Effector memory CD4-positive, alpha-beta T cell (primary cell): Measurements from ENCODE around the gene TPST1.
"Not testable (repeated sequence)": the region's sequence is repeated elsewhere in the genome, so short reads cannot be mapped to it uniquely, and the experiment has no call there.

ENCODE experiments used
- DNase-seq, 3 donors: peaks; one replicate each; pipeline ENCODE4 v3.0.0-alpha.2; 2020
- H3K27ac ChIP-seq: 2 replicates; pipeline ENCODE4 v1.7.0; 2013; ENCODE audit warnings: mild to moderate bottlenecking, low read length, moderate library complexity; ENCODE audit not compliant: insufficient read depth, poor library complexity, severe bottlenecking
- H3K27me3 ChIP-seq: replicated peaks from 2 replicates; pipeline ENCODE4 v1.7.0; 2013; ENCODE audit warnings: mild to moderate bottlenecking, low read length; ENCODE audit not compliant: insufficient read depth, control insufficient read depth, poor library complexity, severe bottlenecking
- H3K36me3 ChIP-seq: 2 replicates; pipeline ENCODE4 v1.7.0; 2013; ENCODE audit warnings: mild to moderate bottlenecking, low read length, moderate library complexity; ENCODE audit not compliant: control insufficient read depth, insufficient read depth
- H3K4me1 ChIP-seq: 2 replicates; pipeline ENCODE4 v1.7.0; 2013; ENCODE audit warnings: low read length, mild to moderate bottlenecking; ENCODE audit not compliant: control insufficient read depth, insufficient read depth, poor library complexity, severe bottlenecking
- H3K4me3 ChIP-seq: 2 replicates; pipeline ENCODE4 v1.7.0; 2013; ENCODE audit warnings: low read length, low read depth, mild to moderate bottlenecking; ENCODE audit not compliant: insufficient read depth, poor library complexity, severe bottlenecking
- H3K9me3 ChIP-seq: 2 replicates; pipeline ENCODE4 v1.7.0; 2013; ENCODE audit warnings: mild to moderate bottlenecking, low read length, moderate library complexity; ENCODE audit not compliant: control insufficient read depth
- total RNA-seq, 3 donors: gene quantifications; one replicate each; lab custom pipeline; 2026; lab: John Stamatoyannopoulos, UW

The TPST1 gene
- total RNA-seq, result 0.17 to 1.9 (median 1.0) reads per million in 3 donors

GRCh38 chr7:66204822-66205740 lies at the start of gene TPST1:
Gene TPST1 (plus strand): TSS chr7:66205334. CDS start chr7:66240426, 35,092 bp downstream.
- Histone ChIP-seq H3K27ac (peak within 1 kb of the TSS; percentile 32), H3K36me3 (no peaks in the 10 kb centered on the region), H3K4me3 (peak within 1 kb of the TSS; percentile 82), H3K4me1 (peaks cover 7% of the 10 kb centered on the region), H3K9me3 (no peaks in the 10 kb centered on the region), H3K27me3 (peaks cover 4% of the 10 kb centered on the region)
- peak; percentile 46 to 54 (median 46) for DNase-seq

GRCh38 chr7:66156035-66156434 lies 49.1 kb upstream of the TPST1 start:
- not testable (repeated sequence) for H3K4me3 ChIP-seq, DNase-seq, H3K27me3 ChIP-seq, H3K4me1 ChIP-seq, H3K9me3 ChIP-seq, H3K27ac ChIP-seq
- H3K36me3 ChIP-seq, result peaks cover 35% of the 10 kb centered on the region

- DNase-seq, result no peak
- Histone ChIP-seq H3K36me3 (peaks cover 32% of the 10 kb centered on the region), H3K27me3 (no peaks in the 10 kb centered on the region), H3K4me1 (no peaks in the 10 kb centered on the region), H3K27ac (no peak overlapping the region), H3K9me3 (no peaks in the 10 kb centered on the region), H3K4me3 (no peak overlapping the region)
Measured at GRCh38 chr7:66157060-66157459, 48.1 kb upstream of the TPST1 start.

- Histone ChIP-seq H3K4me1 (no peaks in the 10 kb centered on the region), H3K27me3 (no peaks in the 10 kb centered on the region), H3K27ac (no peak overlapping the region), H3K36me3 (peaks cover 6% of the 10 kb centered on the region), H3K4me3 (no peak overlapping the region), H3K9me3 (no peaks in the 10 kb centered on the region)
- DNase-seq, result no peak
Measured at GRCh38 chr7:66162622-66163021, 42.5 kb upstream of the TPST1 start.

GRCh38 chr7:66163186-66163610 lies 41.9 kb upstream of the TPST1 start:
- H3K27me3 ChIP-seq, result no peaks in the 10 kb centered on the region
- no peak overlapping the region for H3K27ac ChIP-seq
- H3K9me3 ChIP-seq, result no peaks in the 10 kb centered on the region
- H3K36me3 ChIP-seq, result peaks cover 5% of the 10 kb centered on the region
- no peaks in the 10 kb centered on the region for H3K4me1 ChIP-seq
- no peak for DNase-seq
- H3K4me3 ChIP-seq, result no peak overlapping the region

- H3K27ac ChIP-seq, result no peak overlapping the region
- H3K27me3 ChIP-seq, result no peaks in the 10 kb centered on the region
- no peak for DNase-seq
- no peak overlapping the region for H3K4me3 ChIP-seq
- no peaks in the 10 kb centered on the region for H3K4me1 ChIP-seq
- no peaks in the 10 kb centered on the region for H3K9me3 ChIP-seq
- H3K36me3 ChIP-seq, result no peaks in the 10 kb centered on the region
Measured at GRCh38 chr7:66164356-66164755, 40.8 kb upstream of the TPST1 start.

GRCh38 chr7:66167773-66168387 lies 37.3 kb upstream of the TPST1 start:
- Histone ChIP-seq H3K9me3 (no peaks in the 10 kb centered on the region), H3K36me3 (no peaks in the 10 kb centered on the region), H3K27me3 (no peaks in the 10 kb centered on the region), H3K4me1 (no peaks in the 10 kb centered on the region), H3K27ac (no peak overlapping the region), H3K4me3 (no peak overlapping the region)
- no peak for DNase-seq

- DNase-seq, result no peak
- H3K4me1 ChIP-seq, result no peaks in the 10 kb centered on the region
- no peaks in the 10 kb centered on the region for H3K9me3 ChIP-seq
- no peaks in the 10 kb centered on the region for H3K36me3 ChIP-seq
- H3K27ac ChIP-seq, result no peak overlapping the region
- no peak overlapping the region for H3K4me3 ChIP-seq
- H3K27me3 ChIP-seq, result no peaks in the 10 kb centered on the region
Measured at GRCh38 chr7:66169616-66170015, 35.5 kb upstream of the TPST1 start.

GRCh38 chr7:66170309-66171231 lies 34.6 kb upstream of the TPST1 start:
- Histone ChIP-seq H3K27me3 (no peaks in the 10 kb centered on the region), H3K4me3 (no peak overlapping the region), H3K9me3 (no peaks in the 10 kb centered on the region), H3K36me3 (no peaks in the 10 kb centered on the region), H3K27ac (no peak overlapping the region), H3K4me1 (no peaks in the 10 kb centered on the region)
- no peak for DNase-seq
